ENCODE results near the gene BCL2.
"Not testable (repeated sequence)": the region's sequence is repeated elsewhere in the genome, so short reads cannot be mapped to it uniquely, and the experiment has no call there.

BCL2 gene

GRCh38 chr18:63198868-63199742 lies 120.5 kb downstream of the BCL2 start:
- DNase-seq (ENCODE audit: low read depth) = no peak

GRCh38 chr18:63198098-63198760 lies 121.3 kb downstream of the BCL2 start:
- DNase-seq (ENCODE audit: low read depth) = no peak

GRCh38 chr18:63197246-63197869 lies 122.2 kb downstream of the BCL2 start:
- no peak for DNase-seq (ENCODE audit: low read depth)

GRCh38 chr18:63195326-63196159 lies 124.0 kb downstream of the BCL2 start:
- DNase-seq (ENCODE audit: low read depth) = no peak

- DNase-seq (ENCODE audit: low read depth) = no peak
These were observed 126.7 kb downstream of the BCL2 start for GRCh38 chr18:63192885-63193349.

GRCh38 chr18:63192126-63192884 lies 127.3 kb downstream of the BCL2 start:
- no peak for DNase-seq (ENCODE audit: low read depth)

- DNase-seq (ENCODE audit: low read depth) = no peak
These were observed 128.2 kb downstream of the BCL2 start for GRCh38 chr18:63191413-63191812.

- not testable (repeated sequence) for DNase-seq (ENCODE audit: low read depth)
These were observed 128.7 kb downstream of the BCL2 start for GRCh38 chr18:63190838-63191237.

GRCh38 chr18:63189817-63190216 lies 129.8 kb downstream of the BCL2 start:
- no peak for DNase-seq (ENCODE audit: low read depth)

GRCh38 chr18:63189041-63189440 lies 130.5 kb downstream of the BCL2 start:
- DNase-seq (ENCODE audit: low read depth) = no peak

- DNase-seq (ENCODE audit: low read depth) = no peak
These were observed 131.6 kb downstream of the BCL2 start for GRCh38 chr18:63187791-63188460.

GRCh38 chr18:63187223-63187574 lies 132.4 kb downstream of the BCL2 start:
- DNase-seq (ENCODE audit: low read depth) = no peak

GRCh38 chr18:63186520-63187222 lies 132.9 kb downstream of the BCL2 start:
- DNase-seq (ENCODE audit: low read depth) = no peak

GRCh38 chr18:63185984-63186383 lies 133.6 kb downstream of the BCL2 start:
- no peak for DNase-seq (ENCODE audit: low read depth)

- no peak for DNase-seq (ENCODE audit: low read depth)
These were observed 135.4 kb downstream of the BCL2 start for GRCh38 chr18:63183952-63184770.

- no peak for DNase-seq (ENCODE audit: low read depth)
These were observed 136.2 kb downstream of the BCL2 start for GRCh38 chr18:63183378-63183777.

GRCh38 chr18:63182861-63183260 lies 136.7 kb downstream of the BCL2 start:
- DNase-seq (ENCODE audit: low read depth) = no peak

- DNase-seq (ENCODE audit: low read depth) = no peak
These were observed 137.2 kb downstream of the BCL2 start for GRCh38 chr18:63182310-63182772.

- no peak for DNase-seq (ENCODE audit: low read depth)
These were observed 137.8 kb downstream of the BCL2 start for GRCh38 chr18:63181706-63182309.
